Osteoblast (primary cell): ENCODE data around the gene SLC2A13. TPM values are rescaled to one million over a fixed set of nuclear protein-coding genes. Genes with fewer than 3 reads are reported as not detected.

Experiments used
- DNase-seq: peaks from one replicate; pipeline ENCODE4 v3.0.0; 2011; ENCODE audit warnings: low spot score, mixed read lengths; ENCODE audit not compliant: insufficient read length; ENCODE audit errors: missing footprints
- H2AFZ ChIP-seq: 2 replicates; pipeline ENCODE4 v1.6.0; 2011; ENCODE audit warnings: mild to moderate bottlenecking, low read length
- H3K27ac ChIP-seq: 2 replicates; pipeline ENCODE4 v1.5.1; 2011; ENCODE audit warnings: mild to moderate bottlenecking, low read depth, low read length, moderate library complexity
- H3K27me3 ChIP-seq: 2 replicates; pipeline ENCODE4 v1.6.0; 2012; ENCODE audit warnings: mild to moderate bottlenecking, control low read depth, inconsistent platforms, low read length, moderate library complexity; ENCODE audit not compliant: insufficient read depth
- H3K36me3 ChIP-seq: 2 replicates; pipeline ENCODE4 v1.5.1; 2011; ENCODE audit warnings: mild to moderate bottlenecking, low read length, control low read depth, moderate library complexity; ENCODE audit not compliant: insufficient read depth
- H3K4me1 ChIP-seq: 2 replicates; pipeline ENCODE4 v1.5.1; 2011; ENCODE audit warnings: mild to moderate bottlenecking, low read length, control low read depth, moderate library complexity; ENCODE audit not compliant: insufficient read depth
- H3K4me2 ChIP-seq: 2 replicates; pipeline ENCODE4 v1.6.0; 2011; ENCODE audit warnings: mild to moderate bottlenecking, low read length; ENCODE audit not compliant: insufficient read depth
- H3K4me3 ChIP-seq: fragments of 200-600 bp; sonication (generic); 3 replicates; pipeline ENCODE4 v1.5.1; 2012; ENCODE audit warnings: mild to moderate bottlenecking, low read length, inconsistent platforms; ENCODE audit not compliant: insufficient read depth
- H3K79me2 ChIP-seq: 2 replicates; pipeline ENCODE4 v1.6.0; 2012; ENCODE audit warnings: mild to moderate bottlenecking, low read length, control low read depth, inconsistent platforms; ENCODE audit not compliant: insufficient read depth
- H3K9me3 ChIP-seq: 2 replicates; pipeline ENCODE4 v1.5.1; 2011; ENCODE audit warnings: low read depth, low read length, control low read depth
- H4K20me1 ChIP-seq: 2 replicates; pipeline ENCODE4 v1.6.0; 2012; ENCODE audit warnings: mild to moderate bottlenecking, low read length, control low read depth; ENCODE audit not compliant: insufficient read depth
- total RNA-seq: library from RNA; depleted of rRNA; stranded (reverse); fragments of >200 nt; gene quantifications from 2 replicates; pipeline ENCODE4 v1.2.3, GENCODE V29; 2012
- TF ChIP-seq, protein P1 (sequence below): IDR thresholded peaks from 2 replicates; pipeline ENCODE4 v1.5.1; 2011; ENCODE audit warnings: mild to moderate bottlenecking, low read depth, low read length, moderate library complexity; ENCODE audit errors: extremely low read depth

The SLC2A13 gene
- total RNA-seq, 1 donor: 12.3 TPM

DNA sequence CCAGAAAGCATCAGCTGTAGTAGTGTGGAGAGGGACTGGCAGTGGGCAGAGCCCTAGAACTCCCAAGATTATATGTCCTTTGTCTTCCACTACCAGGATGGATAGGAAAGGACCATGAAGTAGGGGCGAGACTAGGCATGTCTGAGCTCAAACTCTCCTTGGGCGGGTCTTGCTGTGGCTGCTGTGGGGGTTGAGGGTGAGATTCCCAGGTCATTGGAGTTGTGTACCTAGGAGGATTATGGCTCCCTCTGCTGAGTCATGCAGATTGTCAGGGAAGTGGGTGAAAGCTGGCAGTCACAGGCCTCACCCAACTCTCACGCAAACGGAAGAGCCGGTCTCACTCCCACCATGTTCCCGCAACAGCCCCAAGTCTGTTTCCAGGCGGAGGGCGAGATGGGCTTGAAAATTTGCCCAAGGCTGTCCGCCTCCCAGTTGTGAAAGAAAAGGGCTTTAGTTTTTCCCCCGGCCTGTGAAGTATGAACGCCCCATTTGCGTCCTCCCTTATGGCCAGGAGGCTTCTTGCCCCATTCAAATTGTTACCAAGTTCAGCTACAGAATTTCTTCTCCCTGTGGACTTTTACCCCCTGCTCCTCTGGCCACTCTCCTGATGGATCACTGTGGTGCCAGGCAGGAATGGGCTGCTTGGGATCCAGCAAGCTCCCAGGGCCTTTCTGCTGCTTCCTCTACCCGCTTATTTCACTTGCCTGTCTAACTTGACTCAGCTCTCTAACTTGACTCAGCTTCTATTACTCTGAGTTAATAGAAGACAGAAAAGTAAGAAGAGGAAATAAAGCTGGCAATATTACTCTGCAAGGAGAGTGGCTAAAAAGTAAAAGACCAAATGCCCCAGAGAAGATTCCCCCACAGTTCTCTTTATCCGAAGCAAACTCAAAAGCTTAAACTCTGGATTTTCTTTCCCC lies 159.3 kb downstream of the SLC2A13 start:
- TF ChIP-seq, protein P1, sequence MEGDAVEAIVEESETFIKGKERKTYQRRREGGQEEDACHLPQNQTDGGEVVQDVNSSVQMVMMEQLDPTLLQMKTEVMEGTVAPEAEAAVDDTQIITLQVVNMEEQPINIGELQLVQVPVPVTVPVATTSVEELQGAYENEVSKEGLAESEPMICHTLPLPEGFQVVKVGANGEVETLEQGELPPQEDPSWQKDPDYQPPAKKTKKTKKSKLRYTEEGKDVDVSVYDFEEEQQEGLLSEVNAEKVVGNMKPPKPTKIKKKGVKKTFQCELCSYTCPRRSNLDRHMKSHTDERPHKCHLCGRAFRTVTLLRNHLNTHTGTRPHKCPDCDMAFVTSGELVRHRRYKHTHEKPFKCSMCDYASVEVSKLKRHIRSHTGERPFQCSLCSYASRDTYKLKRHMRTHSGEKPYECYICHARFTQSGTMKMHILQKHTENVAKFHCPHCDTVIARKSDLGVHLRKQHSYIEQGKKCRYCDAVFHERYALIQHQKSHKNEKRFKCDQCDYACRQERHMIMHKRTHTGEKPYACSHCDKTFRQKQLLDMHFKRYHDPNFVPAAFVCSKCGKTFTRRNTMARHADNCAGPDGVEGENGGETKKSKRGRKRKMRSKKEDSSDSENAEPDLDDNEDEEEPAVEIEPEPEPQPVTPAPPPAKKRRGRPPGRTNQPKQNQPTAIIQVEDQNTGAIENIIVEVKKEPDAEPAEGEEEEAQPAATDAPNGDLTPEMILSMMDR: no peak
- Histone ChIP-seq H3K9me3 (no peaks in the 10 kb centered on the region), H3K36me3 (no peaks in the 10 kb centered on the region), H3K4me1 (no peaks in the 10 kb centered on the region), H4K20me1 (no peaks in the 10 kb centered on the region), H3K4me2 (no peak overlapping the region), H2AFZ (no peak overlapping the region), H3K27me3 (no peaks in the 10 kb centered on the region), H3K4me3 (no peak overlapping the region), H3K27ac (no peak overlapping the region), H3K79me2 (no peaks in the 10 kb centered on the region)
- no peak for DNase-seq

- TF ChIP-seq, protein P1: no peak
- Histone ChIP-seq H3K27ac (no peak overlapping the region), H3K4me2 (no peak overlapping the region), H3K27me3 (no peaks in the 10 kb centered on the region), H3K79me2 (no peaks in the 10 kb centered on the region), H3K36me3 (no peaks in the 10 kb centered on the region), H3K4me3 (no peak overlapping the region), H3K4me1 (peaks cover 4% of the 10 kb centered on the region), H4K20me1 (peaks cover 2% of the 10 kb centered on the region), H2AFZ (no peak overlapping the region), H3K9me3 (no peaks in the 10 kb centered on the region)
- no peak for DNase-seq
Observed at GRCh38 chr12:39937119-39937518, 168.8 kb downstream of the SLC2A13 start.

DNA sequence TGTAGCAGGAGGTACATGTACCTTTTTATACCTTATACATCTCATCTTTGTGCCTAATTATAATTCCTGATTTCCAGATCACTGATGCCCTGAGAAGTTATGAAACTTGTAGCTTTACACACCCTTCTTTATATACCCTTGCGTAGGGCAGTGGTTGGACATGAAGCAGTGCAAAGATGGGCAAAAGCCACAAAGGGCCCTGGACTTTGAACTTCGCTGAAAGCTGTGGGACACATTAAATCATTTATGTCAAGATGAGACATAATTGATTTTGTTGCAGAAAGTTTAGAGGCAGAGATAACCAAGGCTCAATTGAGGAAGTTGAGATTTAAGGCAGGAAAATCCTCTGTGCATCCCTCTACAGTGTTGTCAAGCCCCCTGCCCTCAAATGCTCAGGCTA lies 170.0 kb downstream of the SLC2A13 start:
- H3K4me2 ChIP-seq: no peak overlapping the region

DNA sequence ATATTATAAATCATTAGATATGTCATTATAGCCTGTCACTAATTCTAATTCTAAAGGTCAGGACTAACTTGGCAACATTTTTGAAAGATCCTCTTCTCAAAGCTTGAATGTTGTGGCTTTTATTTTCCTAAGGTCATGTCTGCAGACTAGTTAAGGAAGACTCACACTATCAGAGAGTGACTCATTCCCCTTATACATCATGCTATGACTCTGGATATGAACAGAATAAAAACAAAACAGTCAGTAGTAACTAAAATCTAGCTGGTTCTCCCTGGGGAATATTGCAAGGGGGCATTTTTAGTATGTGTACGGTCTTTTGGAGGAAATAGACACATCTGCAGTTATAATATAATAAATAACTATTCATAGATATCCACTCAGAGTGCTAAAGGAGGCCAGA lies 170.6 kb downstream of the SLC2A13 start:
- Histone ChIP-seq H3K79me2 (no peaks in the 10 kb centered on the region), H3K9me3 (no peaks in the 10 kb centered on the region), H3K36me3 (no peaks in the 10 kb centered on the region), H4K20me1 (peaks cover 2% of the 10 kb centered on the region), H3K27me3 (no peaks in the 10 kb centered on the region), H3K4me2 (no peak overlapping the region), H2AFZ (no peak overlapping the region), H3K27ac (no peak overlapping the region), H3K4me3 (no peak overlapping the region), H3K4me1 (peaks cover 4% of the 10 kb centered on the region)
- TF ChIP-seq, protein P1: no peak
- DNase-seq: no peak

More for the DNA sequence above, 170.0 kb downstream of the SLC2A13 start:
- no peak overlapping the region for H2AFZ ChIP-seq
- TF ChIP-seq, protein P1: no peak
- no peaks in the 10 kb centered on the region for H3K36me3 ChIP-seq
- peaks cover 2% of the 10 kb centered on the region for H4K20me1 ChIP-seq
- H3K9me3 ChIP-seq: no peaks in the 10 kb centered on the region
- no peak overlapping the region for H3K27ac ChIP-seq
- H3K79me2 ChIP-seq: no peaks in the 10 kb centered on the region
- no peak overlapping the region for H3K4me3 ChIP-seq
- peaks cover 4% of the 10 kb centered on the region for H3K4me1 ChIP-seq
- DNase-seq: no peak
- H3K27me3 ChIP-seq: no peaks in the 10 kb centered on the region
